HG03280 (cell line): Measurements from ENCODE around the gene TEX14.

ENCODE experiments used
- ATAC-seq: cut with Tn5 transposase; IDR thresholded peaks from one replicate; pipeline ENCODE4 v1.9.1; 2021; ENCODE audit warnings: mild to moderate bottlenecking, moderate library complexity; ENCODE audit not compliant: unreplicated experiment

The TEX14 gene

DNA sequence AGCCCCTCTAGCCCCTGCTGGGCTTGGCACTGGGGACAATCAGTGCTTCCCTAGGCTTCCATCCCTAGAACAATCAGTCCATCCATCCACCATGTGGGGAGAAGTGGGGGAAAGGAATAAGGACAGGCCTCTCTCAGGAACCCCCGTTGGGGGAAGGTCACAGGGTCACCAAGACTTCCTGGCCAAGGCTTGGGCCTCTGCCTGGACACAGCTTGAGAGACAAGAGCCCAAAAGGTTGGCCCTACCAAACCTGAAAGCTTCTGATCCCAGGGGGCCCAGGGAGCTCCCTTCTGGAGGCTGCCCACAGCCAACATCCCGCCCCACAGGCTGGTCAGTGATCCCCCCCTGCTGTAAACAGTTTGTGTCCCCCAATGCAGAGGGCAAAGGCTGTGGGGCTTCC, 161.2 kb downstream of the TEX14 start:
- no peak for ATAC-seq

DNA sequence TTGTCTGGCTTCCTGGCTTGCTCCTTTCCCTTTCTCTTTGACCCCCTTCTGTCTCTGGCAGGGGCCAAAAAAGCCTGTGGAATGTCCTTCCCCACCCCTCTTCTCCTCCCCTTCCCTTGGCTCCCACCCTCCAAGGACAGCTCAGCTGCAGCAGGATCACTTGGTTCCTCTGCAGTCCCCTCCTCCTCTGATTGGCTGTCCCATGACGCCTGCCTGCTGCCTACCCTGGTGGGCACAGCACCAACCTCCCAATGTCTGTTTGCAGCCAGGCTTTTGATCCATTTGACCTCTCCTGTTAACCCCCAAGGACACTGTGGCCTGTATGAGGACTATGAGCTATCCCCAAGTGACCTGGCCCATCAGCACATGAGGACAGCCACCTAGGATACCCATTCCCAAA, 162.6 kb downstream of the TEX14 start:
- no peak for ATAC-seq

DNA sequence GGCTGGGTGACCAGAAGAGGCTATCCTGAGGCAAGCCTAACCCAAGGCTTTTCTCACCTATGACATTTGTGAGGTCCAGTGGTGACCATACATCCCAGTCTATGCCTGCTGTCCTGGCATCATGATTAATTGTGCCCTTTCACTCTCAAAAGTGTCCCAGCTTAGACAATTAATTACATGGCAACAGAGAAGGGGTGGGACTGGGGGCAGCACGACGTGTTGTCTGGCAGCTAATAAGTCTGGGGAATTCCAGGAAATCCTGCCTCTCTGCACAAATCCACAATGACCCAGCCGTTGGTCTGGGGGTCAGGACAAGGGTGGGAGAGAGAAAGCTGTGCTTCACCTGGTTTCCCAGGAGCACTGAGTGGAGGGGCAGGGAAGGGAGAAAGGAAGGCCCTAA, 163.4 kb downstream of the TEX14 start:
- ATAC-seq: no peak

DNA sequence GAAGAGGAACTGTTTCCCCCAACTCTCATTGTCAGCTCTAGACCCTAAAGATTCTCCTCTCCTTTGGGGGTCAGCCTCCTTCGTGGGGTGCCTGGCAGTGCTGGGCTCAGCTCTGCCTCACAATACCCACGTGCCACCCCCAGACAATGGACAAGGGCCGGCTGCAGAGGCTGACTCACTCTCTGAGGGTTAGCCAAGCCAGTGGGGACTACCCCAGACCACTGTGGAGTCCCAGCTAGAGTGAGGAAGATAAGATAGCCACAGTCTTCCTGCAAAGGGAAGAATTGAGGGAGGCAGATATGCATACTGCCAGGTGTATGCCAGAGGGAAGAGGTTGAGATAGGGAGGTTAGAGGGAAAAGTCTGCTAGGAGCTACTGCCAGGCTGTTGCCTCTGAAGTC, 163.9 kb downstream of the TEX14 start:
- ATAC-seq: no peak

DNA sequence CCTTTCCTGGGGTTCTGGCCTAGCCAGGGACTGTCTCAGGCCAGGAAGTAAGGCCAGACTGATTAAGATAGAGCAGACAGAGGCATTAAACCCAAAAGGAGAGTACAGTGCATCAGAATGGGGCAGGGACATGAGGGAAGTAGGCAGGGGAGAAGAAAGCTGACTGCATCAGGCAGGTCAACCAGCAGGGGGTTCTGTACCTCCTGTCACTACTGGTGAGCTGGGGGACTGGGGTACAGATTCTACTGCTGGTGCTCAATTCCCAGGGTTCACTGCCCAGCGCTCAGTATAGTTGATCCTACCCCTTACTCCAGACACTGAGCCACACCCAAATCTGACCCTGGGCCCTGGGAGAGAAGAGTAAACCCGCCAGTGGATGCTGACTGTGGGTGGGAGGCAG, 164.5 kb downstream of the TEX14 start:
- no peak for ATAC-seq

DNA sequence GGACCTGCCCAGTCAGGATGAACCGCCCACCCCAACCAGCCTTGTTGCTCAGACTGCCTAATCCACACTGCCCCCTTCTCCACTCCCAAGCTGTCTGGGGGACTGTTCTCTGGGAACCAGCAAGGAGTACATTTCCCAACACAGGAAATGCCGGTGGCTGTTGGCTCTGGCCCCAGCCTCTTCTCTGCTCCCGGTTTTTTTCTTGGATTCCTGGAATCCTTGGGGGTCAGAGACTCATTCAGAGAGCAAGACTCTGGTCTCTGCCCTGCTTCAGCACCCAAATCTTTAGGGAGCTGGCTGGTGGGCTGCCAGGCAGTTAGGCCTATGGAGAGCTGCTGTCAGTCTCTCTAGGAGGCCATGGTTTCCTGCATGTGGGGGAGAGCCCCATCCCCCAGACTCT, 166.6 kb downstream of the TEX14 start:
- no peak for ATAC-seq

DNA sequence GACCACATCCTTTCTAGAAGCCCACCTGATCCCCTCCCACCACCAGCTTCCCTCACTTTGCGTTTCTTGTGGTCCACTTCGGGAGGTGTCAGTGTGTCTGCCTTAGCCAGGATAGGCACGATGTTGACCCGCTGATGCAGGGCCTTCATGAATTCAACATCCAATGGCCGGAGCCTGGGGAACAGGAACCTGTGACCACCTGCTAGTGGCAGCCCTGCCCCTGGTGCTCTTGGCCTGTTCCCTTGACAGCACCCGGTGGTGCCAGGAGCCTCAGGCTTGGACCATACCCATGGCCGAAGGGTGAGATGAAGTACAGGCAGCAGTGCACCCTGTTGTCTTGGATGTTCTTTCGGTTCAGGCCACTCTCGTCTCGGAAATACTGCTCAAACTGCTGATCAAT, 170.2 kb downstream of the TEX14 start:
- ATAC-seq: no peak

DNA sequence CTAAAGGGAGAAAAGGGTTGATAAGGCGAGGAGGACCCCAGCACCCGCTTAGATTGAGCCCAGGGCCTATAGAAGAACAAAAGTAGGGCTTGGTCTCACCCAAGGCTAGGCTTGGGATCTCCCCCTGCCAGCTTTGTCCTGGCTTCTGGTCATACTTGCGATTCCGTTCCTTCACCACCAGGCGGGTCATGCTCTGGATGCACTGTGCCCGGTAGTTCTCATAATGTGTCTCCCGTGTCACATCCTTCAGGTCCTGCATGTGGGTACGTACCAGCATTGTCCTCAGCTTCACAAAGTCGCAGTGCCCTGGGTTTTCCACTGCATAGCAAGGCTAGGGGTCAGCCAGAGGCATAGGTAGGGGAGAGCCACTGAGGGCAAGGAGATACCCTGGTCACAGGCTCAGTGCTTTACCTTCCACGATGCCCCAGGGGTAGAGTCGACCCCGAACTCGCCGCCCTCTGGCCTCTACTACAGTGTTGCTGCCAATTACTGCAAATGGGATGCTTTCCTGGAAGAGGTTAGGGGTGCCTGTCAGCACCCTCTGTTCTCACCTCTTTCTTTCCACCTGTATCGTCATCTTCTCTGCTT, 170.9 kb downstream of the TEX14 start:
- no peak for ATAC-seq

DNA sequence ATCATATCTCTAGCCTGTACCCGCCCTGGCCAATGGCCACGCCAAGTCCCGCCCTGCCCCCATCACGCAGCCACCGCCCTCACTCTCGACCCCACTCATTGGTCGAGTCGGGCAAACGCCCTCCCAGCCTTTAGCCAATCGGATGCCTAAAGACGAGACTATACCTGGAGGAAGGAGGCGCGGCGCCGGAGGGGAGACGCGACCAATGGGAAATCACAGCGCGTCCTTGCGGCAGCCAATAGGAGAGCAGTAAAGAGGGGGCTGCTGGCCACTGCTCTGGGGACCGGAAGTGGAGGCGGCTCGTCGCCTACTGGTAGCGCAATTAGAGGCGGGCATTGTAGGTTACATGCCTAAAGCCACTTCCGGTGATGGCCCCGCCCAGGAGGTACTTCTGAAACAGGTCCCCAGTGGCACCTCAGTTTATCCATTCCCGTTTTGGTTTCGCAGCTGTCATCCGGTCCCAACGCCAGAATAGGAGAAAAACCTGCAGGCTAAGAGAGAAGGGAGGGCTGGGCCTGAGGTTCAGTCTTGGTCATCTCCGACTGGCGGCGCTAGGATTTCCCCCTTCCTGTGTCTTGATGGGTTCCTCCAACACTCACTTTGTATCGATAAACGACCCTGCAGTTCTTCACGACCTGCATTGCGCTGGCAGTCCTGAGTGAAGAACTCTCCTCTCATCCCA, 173.8 kb downstream of the TEX14 start:
- ATAC-seq: peak; percentile 80

DNA sequence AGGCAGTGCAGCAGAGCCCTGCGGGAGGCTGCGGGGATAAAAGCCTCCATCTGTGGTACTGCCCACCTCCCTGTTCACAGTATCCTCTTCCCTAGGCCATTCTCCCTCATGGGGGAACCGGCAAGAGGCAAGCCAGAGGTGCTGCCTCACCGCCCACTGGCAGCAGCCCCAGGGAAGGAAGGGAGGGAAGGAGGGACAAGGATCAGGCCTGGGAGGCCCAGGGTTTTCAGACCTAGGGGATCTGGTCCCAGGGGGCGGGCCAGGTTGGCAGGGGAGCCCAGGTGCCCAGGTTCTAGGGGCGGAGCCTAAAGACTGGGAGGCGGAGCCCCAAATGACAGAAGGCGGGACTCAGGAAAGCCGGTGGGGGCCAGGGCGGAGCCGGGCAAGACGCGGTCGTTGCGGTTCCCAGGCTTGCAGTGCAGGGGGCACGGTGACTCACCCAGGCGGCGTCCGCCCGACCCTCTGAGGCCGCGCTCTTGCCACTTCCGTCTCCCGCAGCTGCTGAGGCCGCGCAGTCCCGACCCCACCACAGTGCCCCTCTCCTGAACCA, 174.4 kb downstream of the TEX14 start:
- ATAC-seq: no peak

DNA sequence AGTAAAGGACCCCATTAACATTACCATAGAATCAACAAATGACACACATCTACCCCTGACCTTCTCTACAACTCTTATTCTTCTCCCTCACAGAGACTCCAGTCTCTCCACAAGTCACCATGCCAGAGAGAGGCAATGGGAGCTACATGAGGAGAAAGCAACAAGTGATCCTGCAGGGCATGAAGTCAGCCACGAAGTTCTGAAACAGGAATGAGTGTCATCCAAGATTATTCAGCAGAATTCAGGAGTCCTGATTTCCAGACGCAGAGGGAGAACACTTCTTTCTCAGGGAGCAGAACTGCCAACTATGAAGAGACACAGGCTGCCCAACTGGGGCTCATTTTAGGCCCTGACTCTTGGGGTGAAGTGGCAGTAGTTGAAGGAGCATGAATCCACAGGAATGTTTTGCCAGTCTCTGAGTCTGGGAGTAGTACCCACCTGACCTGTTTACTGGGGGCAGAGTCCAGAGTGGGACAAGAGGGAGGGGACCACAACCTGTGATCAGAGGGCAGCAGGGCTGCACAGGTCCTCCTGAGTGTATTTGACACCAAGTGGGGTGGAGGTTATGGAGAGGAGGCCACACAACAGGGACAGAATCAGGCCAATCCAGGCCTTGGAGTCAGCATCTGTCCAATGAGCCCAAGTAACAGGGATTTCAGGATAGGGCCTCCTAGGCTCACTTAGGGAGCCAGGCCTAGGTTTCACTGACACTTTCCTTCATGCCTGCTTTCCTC, 175.0 kb downstream of the TEX14 start:
- no peak for ATAC-seq

DNA sequence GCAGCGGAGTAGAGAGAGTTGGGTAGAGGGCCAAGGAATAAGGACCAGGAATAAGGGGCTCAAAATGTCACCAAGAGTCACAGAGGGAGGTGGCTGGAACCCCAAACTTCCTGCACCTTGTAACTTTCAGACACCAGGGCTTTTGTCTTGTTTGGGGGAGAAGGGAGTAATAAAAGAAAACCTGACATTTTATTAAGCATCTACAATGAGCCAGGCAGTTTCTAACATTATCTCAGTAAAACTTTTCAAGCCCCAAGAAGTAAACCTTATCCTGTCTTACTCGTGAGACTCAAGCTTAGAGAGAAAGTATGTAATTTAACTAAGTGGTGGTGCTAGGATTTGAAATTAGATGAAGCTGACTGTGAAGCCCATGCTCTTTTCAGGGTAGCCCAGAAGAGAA, 176.6 kb downstream of the TEX14 start:
- no peak for ATAC-seq

DNA sequence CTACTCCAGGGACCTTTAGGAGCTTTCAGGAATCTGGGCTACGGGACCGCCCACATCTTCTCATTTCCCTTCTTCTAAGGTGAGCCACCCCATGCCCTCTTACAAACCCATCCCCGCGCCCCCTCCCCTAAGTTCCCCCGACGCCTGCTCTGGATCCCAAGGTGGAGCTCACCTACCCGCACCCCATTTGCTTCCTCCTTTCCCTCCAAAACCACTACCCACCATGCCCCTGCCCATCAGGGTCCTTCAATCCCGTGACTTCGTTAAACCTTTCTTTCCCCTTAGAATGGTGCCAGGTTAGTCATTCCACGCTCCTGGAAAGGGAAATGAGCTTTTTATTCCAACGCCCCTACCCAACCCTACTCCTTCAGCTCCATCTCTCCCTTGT, 177.1 kb downstream of the TEX14 start:
- ATAC-seq: no peak

DNA sequence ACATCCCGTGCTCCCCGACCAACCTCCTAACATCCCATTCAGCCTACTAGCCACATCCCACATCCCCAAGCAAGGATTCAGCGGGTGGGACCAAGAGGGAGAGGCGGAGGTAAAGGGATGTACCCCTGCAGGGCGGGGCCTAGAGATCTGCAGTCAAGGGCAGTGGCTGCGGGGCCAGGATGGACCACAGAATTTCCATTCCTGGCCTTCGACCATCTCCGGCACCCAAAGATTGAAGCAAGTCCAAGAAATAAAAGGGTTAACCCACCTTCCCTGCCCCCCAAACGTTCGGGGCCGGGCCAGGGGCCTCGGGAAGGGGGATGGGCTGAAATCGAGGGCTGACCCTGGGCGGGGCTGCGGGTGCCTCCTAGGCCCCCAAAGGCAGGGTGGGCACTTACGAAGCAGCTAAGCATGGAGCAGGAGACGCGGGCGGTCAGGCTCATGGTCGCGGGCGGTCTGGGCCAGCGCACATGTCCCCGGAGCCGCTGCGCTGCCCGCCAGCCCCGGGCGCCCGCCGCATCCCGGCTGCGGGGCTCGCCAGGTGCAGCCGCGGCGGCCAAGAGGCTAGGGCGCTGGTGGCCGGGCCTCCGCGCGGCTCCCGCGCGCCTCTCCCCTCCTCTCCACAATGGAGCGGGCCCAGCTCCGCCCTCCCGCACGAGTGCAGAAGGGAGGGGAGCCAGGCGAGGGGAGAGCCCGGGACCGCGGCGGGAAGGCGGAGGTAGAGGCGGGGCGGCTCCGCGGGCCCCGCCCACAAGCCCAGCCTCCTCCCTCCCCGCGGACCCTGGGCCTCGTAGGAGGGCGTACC, 177.7 kb downstream of the TEX14 start, which contains the start of gene MTMR4:
TSS of gene MTMR4 (minus strand) at position 674 of the 805 bp plus-strand sequence. CDS start at position 443, 231 bp downstream.
- no peak for ATAC-seq

DNA sequence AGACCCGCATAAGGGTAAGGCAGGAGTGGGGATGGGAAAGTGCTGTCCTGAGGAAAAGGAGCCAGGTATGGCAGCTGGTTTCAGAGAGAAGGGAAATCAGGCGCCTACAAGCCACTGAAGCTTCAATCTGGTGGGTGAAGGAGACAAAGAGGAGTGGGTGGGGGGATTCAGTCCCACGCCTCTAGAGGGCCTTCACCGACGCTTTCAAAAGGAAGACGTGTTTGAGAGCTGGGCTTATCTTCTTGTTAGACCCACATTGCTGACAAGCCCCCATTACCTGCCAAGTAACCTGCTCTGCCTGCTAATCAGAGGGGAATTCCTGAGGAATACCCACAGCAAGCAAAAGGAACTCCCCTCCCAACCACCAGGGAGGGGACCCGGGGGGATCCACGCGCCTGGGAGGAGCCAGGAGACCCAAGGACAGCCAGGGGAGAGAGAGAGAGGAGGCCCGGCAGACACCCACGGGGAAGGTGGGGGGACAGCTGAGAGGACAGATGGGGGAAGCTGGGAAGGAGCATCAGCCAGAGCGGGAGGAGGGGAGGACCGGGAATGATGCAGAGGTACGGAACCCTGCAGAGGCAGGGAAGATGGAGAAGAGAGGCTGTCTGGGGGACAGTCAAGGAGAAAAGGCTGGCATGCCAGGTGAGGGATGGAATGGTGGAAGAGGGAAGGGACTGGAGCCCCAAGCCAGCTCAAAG, 178.4 kb downstream of the TEX14 start:
- ATAC-seq: no peak

DNA sequence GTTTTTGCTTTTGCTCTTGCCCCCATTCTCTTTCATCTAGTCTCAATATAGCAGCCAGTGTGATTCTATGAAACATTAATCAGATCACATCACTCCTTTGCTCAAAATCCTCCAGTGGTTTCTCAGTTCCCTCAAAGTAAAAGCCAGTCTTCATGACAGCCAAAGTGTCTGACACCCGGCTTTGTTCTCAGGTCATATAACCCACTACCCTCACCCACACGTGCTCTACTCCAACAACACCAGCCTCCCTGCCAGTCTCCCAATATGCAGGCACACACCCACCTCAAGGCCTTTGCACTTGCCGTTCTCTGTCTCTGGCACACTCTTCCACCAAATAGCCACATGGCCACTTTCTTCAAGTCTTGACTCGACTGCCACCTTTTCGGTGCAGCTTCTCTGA, 181.8 kb downstream of the TEX14 start:
- no peak for ATAC-seq

DNA sequence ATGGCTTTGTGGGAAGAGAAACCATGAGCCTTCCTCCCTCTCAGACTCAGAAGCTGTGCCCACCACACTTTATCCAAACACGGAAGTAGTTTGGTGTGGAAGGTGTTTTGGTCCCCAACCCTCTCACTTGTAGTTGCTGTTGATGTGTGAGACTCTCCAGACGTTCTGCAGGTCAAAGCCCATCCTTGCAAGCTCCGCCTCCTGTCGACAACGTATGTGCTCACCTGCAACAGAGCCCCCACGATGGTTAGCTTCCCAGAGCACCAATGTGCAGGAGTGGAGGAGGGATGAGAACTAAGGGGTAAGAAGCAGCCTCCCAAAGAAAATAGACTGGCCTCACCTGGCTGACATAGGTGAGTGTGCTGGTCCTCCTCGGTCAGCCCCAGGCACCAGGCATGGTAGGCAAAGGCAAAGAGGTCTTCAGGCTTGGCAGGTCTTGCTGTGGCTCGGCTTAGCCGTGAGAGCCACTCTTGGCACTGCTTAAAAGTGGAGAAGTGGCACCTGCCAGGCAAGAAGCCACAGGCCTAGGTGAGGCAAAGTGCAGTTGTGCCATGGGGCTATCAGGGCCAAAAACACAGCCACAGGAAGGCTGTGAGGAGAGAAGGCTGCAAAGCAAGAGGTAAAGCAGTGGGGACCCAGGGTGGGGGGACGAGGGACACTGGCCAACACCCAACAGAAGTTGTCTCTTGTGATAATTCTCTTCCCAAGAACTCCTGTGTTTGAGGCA, 183.3 kb downstream of the TEX14 start:
- ATAC-seq: no peak

DNA sequence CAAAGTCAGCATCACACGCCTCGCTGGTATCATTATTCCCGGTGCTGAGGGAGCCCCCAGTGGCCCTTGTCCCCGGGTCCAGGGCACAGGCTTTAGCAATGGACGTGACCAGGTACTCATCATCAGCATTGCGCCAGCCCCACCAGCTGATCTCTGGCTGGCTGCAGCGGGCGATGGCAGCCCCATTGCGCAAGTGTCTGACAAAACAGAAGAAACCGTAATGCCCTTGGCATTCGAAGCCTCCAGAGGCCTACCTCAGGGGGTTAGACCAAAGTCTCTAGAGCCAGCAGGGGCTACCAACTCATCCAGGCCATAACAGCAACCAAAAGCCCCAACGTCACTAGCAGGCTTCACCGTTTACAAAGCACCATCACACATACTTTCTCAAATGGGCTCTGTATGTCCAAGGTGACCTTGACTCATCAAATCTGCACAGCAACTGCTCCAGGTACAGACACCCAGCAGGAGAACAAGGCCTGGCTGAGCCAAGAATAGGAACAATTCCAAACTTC, 184.7 kb downstream of the TEX14 start:
- ATAC-seq: no peak
